H1 (cell line): ENCODE results near the gene FAM131C.
"Not testable (repeated sequence)": the region's sequence is repeated elsewhere in the genome, so short reads cannot be mapped to it uniquely, and the experiment has no call there.

ENCODE experiments used
- BACH1 ChIP-seq: IDR thresholded peaks from 2 replicates; pipeline ENCODE4 v1.6.1; 2012; ENCODE audit warnings: low read length, improper control_type of control experiment
- CTCF ChIP-seq, 3 experiments: IDR thresholded peaks; 1 replicate in 2 of 3; 2 replicates in 1 of 3; pipeline versions ENCODE4 v1.5.1 to v1.6.1; 2011; ENCODE audit warnings: low read length in 3 of 3, mild to moderate bottlenecking in 3 of 3, inconsistent platforms in 2 of 3, low read depth in 1 of 3, moderate library complexity in 1 of 3; ENCODE audit not compliant: insufficient read depth in 1 of 3; ENCODE audit errors: control extremely low read depth in 1 of 3
- GABPA ChIP-seq: IDR thresholded peaks from 2 replicates; pipeline ENCODE4 v1.6.1; 2011; ENCODE audit warnings: mild to moderate bottlenecking, low read length, moderate library complexity, borderline replicate concordance; ENCODE audit not compliant: insufficient read depth
- JUND ChIP-seq: IDR thresholded peaks from 2 replicates; pipeline ENCODE4 v1.6.1; 2011; ENCODE audit warnings: mild to moderate bottlenecking, improper control_type of control experiment, low read length
- POLR2A ChIP-seq, 2 experiments: IDR thresholded peaks; 1 replicate in 1 of 2; 2 replicates in 1 of 2; pipeline ENCODE4 v1.6.1; 2011; ENCODE audit warnings: low read depth in 2 of 2, low read length in 2 of 2, mild to moderate bottlenecking in 2 of 2; ENCODE audit errors: control extremely low read depth in 1 of 2
- POLR2AphosphoS5 ChIP-seq: IDR thresholded peaks from 2 replicates; pipeline ENCODE4 v1.6.1; 2011; ENCODE audit warnings: low read depth, low read length
- RAD21 ChIP-seq, 2 experiments: IDR thresholded peaks in 1 of 2; conservative IDR thresholded peaks in 1 of 2; 2 replicates each; pipeline ENCODE4 v1.6.1; 2011; ENCODE audit warnings: low read depth in 2 of 2, low read length in 2 of 2, improper control_type of control experiment in 1 of 2, inconsistent platforms in 1 of 2, mild to moderate bottlenecking in 1 of 2, moderate library complexity in 1 of 2
- RFX5 ChIP-seq: IDR thresholded peaks from 2 replicates; pipeline ENCODE4 v1.6.1; 2011; ENCODE audit warnings: low read depth, low read length, improper control_type of control experiment, borderline replicate concordance
- SIN3A ChIP-seq, 2 experiments: IDR thresholded peaks in 1 of 2; conservative IDR thresholded peaks in 1 of 2; 2 replicates each; pipeline ENCODE4 v1.6.1; 2011 to 2012; ENCODE audit warnings: low read length in 2 of 2, improper control_type of control experiment in 1 of 2, low read depth in 1 of 2, mild to moderate bottlenecking in 1 of 2
- SP2 ChIP-seq: IDR thresholded peaks from 2 replicates; pipeline ENCODE4 v1.6.1; 2012; ENCODE audit warnings: mild to moderate bottlenecking, low read length, inconsistent platforms
- TAF1 ChIP-seq: IDR thresholded peaks from 2 replicates; pipeline ENCODE4 v1.6.1; 2011; ENCODE audit warnings: mild to moderate bottlenecking, low read depth, low read length
- TCF12 ChIP-seq: IDR thresholded peaks from 2 replicates; pipeline ENCODE4 v1.6.1; 2011; ENCODE audit warnings: low read depth, mild to moderate bottlenecking, low read length

- not testable (repeated sequence) for TF ChIP-seq TCF12; TAF1; SP2; GABPA; RFX5; CTCF (IDR thresholded peaks at IDR 0.05; ENCODE audit: control extremely low read depth in 1 of 3, insufficient read depth in 1 of 3, low read depth in 1 of 3, low read length in 3 of 3); BACH1; POLR2A (IDR thresholded peaks at IDR 0.05; ENCODE audit: control extremely low read depth in 1 of 2, low read depth in 2 of 2, low read length in 2 of 2); RAD21 (IDR thresholded peaks at IDR 0.05 in 1 of 2, conservative IDR thresholded peaks at IDR 0.05 in 1 of 2; ENCODE audit: low read depth in 2 of 2, low read length in 2 of 2); POLR2AphosphoS5; SIN3A (conservative IDR thresholded peaks at IDR 0.05 in 1 of 2, IDR thresholded peaks at IDR 0.05 in 1 of 2; ENCODE audit: low read depth in 1 of 2, low read length in 2 of 2); JUND
Observed at GRCh38 chr1:16029003-16029268, 44.5 kb downstream of the FAM131C start.
